Omental fat pad (tissue), 4 donors: ENCODE results near the gene SFXN5. TPM values are rescaled to one million over a fixed set of nuclear protein-coding genes. Genes with fewer than 3 reads are reported as not detected.

ENCODE experiments used
- ATAC-seq: fragments of 150-250 bp; one replicate; pipeline ENCODE4 v1.9.1; 2016; ENCODE audit warnings: mild to moderate bottlenecking, moderate library complexity; ENCODE audit not compliant: low FRiP score
- DNase-seq: peaks from one replicate; pipeline ENCODE4 v3.0.0-alpha.2; 2019; ENCODE audit warnings: low spot score
- CTCF ChIP-seq, 3 donors: fragments of 450-650 bp; IDR thresholded peaks; one replicate each; pipeline ENCODE4 v1.5.1; 2016 to 2017; ENCODE audit warnings: antibody characterized with exemption in 3 of 3, mild to moderate bottlenecking in 3 of 3, moderate library complexity in 2 of 3
- total RNA-seq, 4 donors: library from RNA; depleted of rRNA; stranded (reverse); fragments of >200 nt; gene quantifications; one replicate each; pipeline ENCODE4 v1.1.0, GENCODE V29; 2016

SFXN5 gene
- total RNA-seq, 4 donors from 2014 or later = 5.1 to 15.6 (median 9.4) TPM

GRCh38 chr2:73081181-73081671, 9.7 kb upstream of the SFXN5 start:
- TF ChIP-seq CTCF (IDR thresholded peaks at IDR 0.05) = no peak
- DNase-seq (no peak), ATAC-seq (no peak)

GRCh38 chr2:73080321-73081131, 9.0 kb upstream of the SFXN5 start:
- no peak for DNase-seq

GRCh38 chr2:73079636-73080035, 8.1 kb upstream of the SFXN5 start:
- no peak for TF ChIP-seq CTCF (IDR thresholded peaks at IDR 0.05)
- ATAC-seq = no peak
- no peak for DNase-seq

More at GRCh38 chr2:73080321-73081131, 9.0 kb upstream of the SFXN5 start:
- ATAC-seq = peak; percentile 11
- TF ChIP-seq CTCF (IDR thresholded peaks at IDR 0.05) = no peak

DNA sequence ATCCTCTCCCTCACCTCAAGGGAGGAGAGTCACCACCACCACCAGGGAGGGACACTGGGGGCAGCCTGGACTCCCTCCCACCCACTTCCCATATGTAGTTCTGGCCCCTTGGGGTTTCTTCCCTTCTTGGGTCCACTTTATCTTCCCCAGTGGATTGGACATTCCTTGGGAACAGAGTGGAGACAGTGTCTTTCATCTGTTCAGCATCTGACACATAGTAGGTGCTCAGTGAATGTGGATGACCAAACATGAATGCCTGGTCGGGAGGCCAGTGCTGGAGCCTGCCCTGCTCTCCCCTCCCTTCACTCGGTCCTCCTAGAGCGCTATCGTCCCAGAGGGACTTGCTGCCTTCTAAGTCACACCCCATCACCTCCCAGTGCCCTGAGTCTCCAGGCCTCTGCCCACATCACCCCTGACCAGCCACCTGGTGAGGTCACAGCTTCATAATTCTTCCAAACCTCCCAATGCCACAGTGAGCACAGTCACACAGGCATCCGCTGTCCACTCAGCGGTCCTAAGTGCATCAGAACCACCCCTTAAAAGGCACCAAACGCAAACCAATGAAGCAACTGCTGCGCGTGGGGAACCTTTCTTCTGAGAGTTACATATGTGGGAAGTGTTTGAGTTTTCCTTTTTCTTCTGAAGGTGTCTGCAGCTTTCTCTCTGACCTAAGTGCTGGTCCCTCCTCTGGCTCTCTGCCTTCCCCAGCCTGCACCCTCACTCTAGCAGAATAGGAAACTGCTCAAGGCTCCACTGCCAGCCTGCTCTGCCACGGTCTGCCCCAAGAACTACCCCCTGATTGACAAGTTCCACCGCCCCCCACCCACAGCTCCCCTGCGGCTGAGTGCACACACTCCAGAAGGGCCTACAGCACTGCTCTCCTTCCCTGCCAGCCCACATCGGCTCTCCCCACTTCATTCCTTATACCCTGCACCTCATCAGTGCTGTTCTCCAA, 7.2 kb upstream of the SFXN5 start:
- ATAC-seq (no peak), DNase-seq (no peak)
- no peak for TF ChIP-seq CTCF (IDR thresholded peaks at IDR 0.05)

DNA sequence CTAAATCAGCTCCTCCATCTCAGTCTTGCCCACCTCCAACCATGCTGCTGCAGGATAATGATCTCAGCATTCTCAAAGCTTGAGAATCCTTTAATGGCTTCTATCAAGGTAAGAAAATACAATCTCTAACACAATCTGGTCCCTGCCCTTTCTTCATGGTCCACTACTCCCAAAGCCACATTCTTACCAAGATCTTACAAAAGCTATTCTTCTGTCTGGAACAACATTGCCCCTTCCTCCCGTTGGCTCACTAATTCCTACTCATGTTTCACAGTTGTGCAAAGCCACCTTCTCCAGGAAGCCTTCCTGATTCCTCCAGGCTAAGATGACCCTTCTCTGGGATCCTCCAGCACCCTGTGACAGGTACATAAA, 5.9 kb upstream of the SFXN5 start:
- DNase-seq (no peak), ATAC-seq (no peak)
- no peak for TF ChIP-seq CTCF (IDR thresholded peaks at IDR 0.05)

DNA sequence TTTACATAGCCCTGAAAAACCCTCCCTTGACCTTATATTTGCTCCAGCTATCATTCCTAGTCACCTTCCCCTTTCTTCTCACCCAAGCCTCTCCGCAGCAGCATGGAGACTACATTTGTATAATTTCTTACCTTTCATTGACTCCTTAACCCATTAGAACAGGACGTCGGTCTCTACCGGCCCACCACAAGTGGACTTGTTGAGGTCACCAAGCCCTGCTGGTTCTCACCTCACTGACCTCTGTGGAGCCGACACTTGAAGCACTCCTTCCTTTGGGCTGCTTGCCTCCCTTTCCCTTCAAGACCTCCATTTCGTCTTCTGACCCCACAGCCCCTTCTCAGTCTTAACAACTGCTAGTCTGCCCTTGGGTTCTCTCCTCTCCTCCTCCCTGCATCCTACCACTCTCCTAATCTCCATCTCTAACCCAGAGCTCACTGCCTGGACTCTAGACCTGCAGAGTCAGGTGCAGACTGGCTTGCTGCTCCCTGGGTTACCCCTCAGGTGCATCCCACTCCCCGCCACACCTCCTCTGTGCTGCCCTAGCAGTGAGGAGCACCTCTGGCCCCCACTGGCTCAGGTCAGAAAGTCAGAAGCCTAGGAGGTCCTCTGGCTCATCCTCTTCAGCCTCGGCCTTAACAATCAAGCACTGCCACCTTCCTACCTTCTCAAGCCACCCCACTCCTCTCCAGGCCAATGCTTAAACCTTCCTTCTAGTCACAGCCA, 5.3 kb upstream of the SFXN5 start:
- no peak for ATAC-seq
- no peak for DNase-seq
- TF ChIP-seq CTCF (IDR thresholded peaks at IDR 0.05) = no peak
